GM23248 (cell line): ENCODE results near the gene ZNF32. TPM values are rescaled to one million over a fixed set of nuclear protein-coding genes. Genes with fewer than 3 reads are reported as not detected.

ENCODE experiments used
- DNase-seq: peaks from one replicate; pipeline ENCODE4 v3.0.0-alpha.2; 2015
- H2AFZ ChIP-seq: fragments of 200-600 bp; sonication (generic); 2 replicates; pipeline ENCODE4 v1.6.1; 2016; ENCODE audit warnings: antibody characterized with exemption
- H3F3A ChIP-seq: fragments of 200-600 bp; sonication (generic); 2 replicates; pipeline ENCODE4 v1.6.1; 2016; ENCODE audit warnings: mild to moderate bottlenecking, antibody characterized with exemption, mixed run types; ENCODE audit not compliant: insufficient read depth
- H3K27ac ChIP-seq: fragments of 200-600 bp; sonication (generic); 2 replicates; pipeline ENCODE4 v1.5.1; 2016; ENCODE audit warnings: mild to moderate bottlenecking
- H3K27me3 ChIP-seq: fragments of 200-600 bp; sonication (generic); replicated peaks from 2 replicates; pipeline ENCODE4 v1.6.1; 2016; ENCODE audit warnings: mild to moderate bottlenecking; ENCODE audit not compliant: insufficient read depth
- H3K36me3 ChIP-seq: fragments of 200-600 bp; sonication (generic); 2 replicates; pipeline ENCODE4 v1.6.1; 2016; ENCODE audit warnings: low read depth, mild to moderate bottlenecking
- H3K4me1 ChIP-seq: fragments of 200-600 bp; sonication (generic); 2 replicates; pipeline ENCODE4 v1.6.1; 2016; ENCODE audit warnings: mild to moderate bottlenecking; ENCODE audit not compliant: insufficient read depth
- H3K4me2 ChIP-seq: fragments of 200-600 bp; sonication (generic); one replicate; pipeline ENCODE4 v1.6.1; 2016; ENCODE audit warnings: mild to moderate bottlenecking; ENCODE audit not compliant: unreplicated experiment
- H3K4me3 ChIP-seq: fragments of 200-600 bp; sonication (generic); 2 replicates; pipeline ENCODE4 v1.5.1; 2016; ENCODE audit warnings: mild to moderate bottlenecking
- H3K79me2 ChIP-seq: fragments of 200-600 bp; sonication (generic); 2 replicates; pipeline ENCODE4 v1.6.1; 2016; ENCODE audit warnings: mild to moderate bottlenecking; ENCODE audit not compliant: insufficient read depth
- H3K9ac ChIP-seq: fragments of 200-600 bp; sonication (generic); 2 replicates; pipeline ENCODE4 v1.6.1; 2016; ENCODE audit warnings: mild to moderate bottlenecking
- H3K9me2 ChIP-seq: fragments of 200-600 bp; sonication (generic); 2 replicates; pipeline ENCODE4 v1.6.1; 2016; ENCODE audit warnings: mixed run types, mild to moderate bottlenecking, moderate library complexity; ENCODE audit not compliant: insufficient read depth
- H3K9me3 ChIP-seq: fragments of 200-600 bp; sonication (generic); one replicate; pipeline ENCODE4 v1.6.1; 2017; ENCODE audit warnings: low read depth
- H4K20me1 ChIP-seq: fragments of 200-600 bp; sonication (generic); 2 replicates; pipeline ENCODE4 v1.6.0; 2016; ENCODE audit not compliant: insufficient read depth
- EZH2 ChIP-seq: fragments of 200-600 bp; sonication (generic); IDR thresholded peaks from 2 replicates; pipeline ENCODE4 v1.6.1; 2018; ENCODE audit warnings: antibody characterized with exemption, mild to moderate bottlenecking; ENCODE audit not compliant: insufficient read depth, poor library complexity, severe bottlenecking
- EZH2phosphoT487 ChIP-seq: fragments of 200-600 bp; sonication (generic); IDR thresholded peaks from 2 replicates; pipeline ENCODE4 v1.6.1; 2018; ENCODE audit warnings: antibody characterized with exemption, moderate library complexity, mild to moderate bottlenecking, low read depth; ENCODE audit not compliant: insufficient read depth
- WGBS, 2 experiments: methylation state at CpG; one replicate each; pipeline ENCODE4 v1.1.6; 2015 to 2017; ENCODE audit warnings: low lambda C conversion rate in 2 of 2, low coverage in 1 of 2; ENCODE audit errors: missing lambda C conversion rate in 2 of 2; 5-methylcytosine and 5-hydroxymethylcytosine counted together
- in situ Hi-C: fragments of 300-500 bp; cut with MboI; formaldehyde crosslinking; loops from 2 replicates; pipeline ENCODE4 v1.15.0; 2020
- polyA plus RNA-seq: library from polyadenylated mRNA; unstranded; fragments of >200 nt; fragmentation: Nextera tagmentation; extraction: Ambion mirVana; gene quantifications from 2 replicates; pipeline ENCODE4 v1.2.1, GENCODE V29; 2016
- total RNA-seq: library from RNA; depleted of rRNA; stranded (reverse); fragments of >200 nt; shearing (Covaris generic); gene quantifications from 2 replicates; pipeline ENCODE4 v1.2.3, GENCODE V29; 2014

Gene ZNF32
- total and polyA plus RNA-seq, 2 experiments from 2014 or later = 24.6 to 42.1 TPM

DNA sequence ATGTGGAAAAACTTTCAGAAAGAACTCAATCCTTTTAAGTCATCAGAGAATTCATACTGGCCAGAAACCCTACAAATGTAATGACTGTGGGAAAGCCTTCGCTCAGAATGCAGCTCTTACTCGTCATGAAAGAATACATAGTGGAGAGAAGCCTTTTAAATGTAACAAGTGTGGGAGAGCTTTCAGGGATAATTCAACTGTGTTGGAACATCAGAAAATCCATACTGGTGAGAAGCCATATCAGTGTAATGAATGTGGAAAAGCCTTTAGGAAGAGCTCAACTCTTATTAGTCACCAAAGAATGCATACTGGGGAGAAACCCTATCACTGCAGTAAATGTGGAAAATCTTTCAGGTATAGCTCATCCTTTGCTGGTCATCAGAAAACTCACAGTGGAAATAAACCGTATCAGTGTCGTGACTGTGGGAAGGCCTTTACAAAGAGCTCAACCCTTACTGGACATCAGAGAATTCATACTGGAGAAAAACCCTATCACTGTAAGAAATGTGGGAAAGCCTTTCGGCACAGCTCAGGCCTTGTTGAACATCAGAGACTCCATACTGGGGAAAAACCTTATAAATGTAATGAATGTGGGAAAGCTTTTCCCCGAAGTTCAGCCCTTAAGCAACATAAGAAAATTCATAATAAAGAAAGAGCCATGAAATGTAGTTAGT is 31.8 kb downstream of the ZNF32 start:
- no peak for TF ChIP-seq EZH2phosphoT487
- TF ChIP-seq EZH2 = no peak
- peaks cover 20% of the 10 kb centered on the region for H3F3A ChIP-seq
- in situ Hi-C loops = no loop called here
- no peak overlapping the region for H3K4me2 ChIP-seq
- no peaks in the 10 kb centered on the region for H3K9me2 ChIP-seq
- H3K9me3 ChIP-seq = no peaks in the 10 kb centered on the region
- H4K20me1 ChIP-seq = no peaks in the 10 kb centered on the region
- H3K79me2 ChIP-seq = no peaks in the 10 kb centered on the region
- WGBS, 2 experiments = 94% methylated on average over 6 of the region's 6 CpGs
- DNase-seq = no peak
- no peaks in the 10 kb centered on the region for H3K27me3 ChIP-seq
- no peak overlapping the region for H3K27ac ChIP-seq
- peaks cover 13% of the 10 kb centered on the region for H3K4me1 ChIP-seq
- no peak overlapping the region for H3K4me3 ChIP-seq
- no peak overlapping the region for H3K9ac ChIP-seq
- H2AFZ ChIP-seq = no peak overlapping the region
- H3K36me3 ChIP-seq = peaks cover 24% of the 10 kb centered on the region

DNA sequence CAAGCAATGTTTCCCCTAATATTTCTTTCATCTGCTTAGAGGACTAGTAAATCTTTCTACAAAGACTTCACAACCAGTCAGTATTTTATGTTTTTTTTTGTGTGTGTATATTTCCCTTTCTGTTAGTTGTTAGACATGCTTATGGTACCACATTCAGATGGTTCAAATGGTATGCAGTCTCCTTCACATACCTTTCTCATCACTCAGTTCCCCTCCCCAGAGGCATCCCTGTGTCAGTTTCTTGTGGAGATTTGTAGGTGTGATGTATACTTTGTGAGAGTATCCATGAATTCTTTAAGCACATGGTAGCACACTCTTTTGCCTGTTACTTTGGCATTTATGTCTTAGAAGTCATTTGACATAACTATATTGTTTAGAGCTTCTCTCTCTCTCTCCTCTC is 38.0 kb downstream of the ZNF32 start:
- no peaks in the 10 kb centered on the region for H3K9me3 ChIP-seq
- H3F3A ChIP-seq = peaks cover 30% of the 10 kb centered on the region
- H3K27ac ChIP-seq = no peak overlapping the region
- H3K4me3 ChIP-seq = no peak overlapping the region
- peaks cover 22% of the 10 kb centered on the region for H3K4me1 ChIP-seq
- no peak for TF ChIP-seq EZH2
- TF ChIP-seq EZH2phosphoT487 = no peak
- H3K27me3 ChIP-seq = no peaks in the 10 kb centered on the region
- no peaks in the 10 kb centered on the region for H3K9me2 ChIP-seq
- H4K20me1 ChIP-seq = no peaks in the 10 kb centered on the region
- H3K9ac ChIP-seq = no peak overlapping the region
- peak overlapping the region; percentile 28 for H3K4me2 ChIP-seq
- H3K79me2 ChIP-seq = no peaks in the 10 kb centered on the region
- no peak overlapping the region for H2AFZ ChIP-seq
- H3K36me3 ChIP-seq = peaks cover 10% of the 10 kb centered on the region
- DNase-seq = peak; percentile 33
- in situ Hi-C loops = no loop called here

DNA sequence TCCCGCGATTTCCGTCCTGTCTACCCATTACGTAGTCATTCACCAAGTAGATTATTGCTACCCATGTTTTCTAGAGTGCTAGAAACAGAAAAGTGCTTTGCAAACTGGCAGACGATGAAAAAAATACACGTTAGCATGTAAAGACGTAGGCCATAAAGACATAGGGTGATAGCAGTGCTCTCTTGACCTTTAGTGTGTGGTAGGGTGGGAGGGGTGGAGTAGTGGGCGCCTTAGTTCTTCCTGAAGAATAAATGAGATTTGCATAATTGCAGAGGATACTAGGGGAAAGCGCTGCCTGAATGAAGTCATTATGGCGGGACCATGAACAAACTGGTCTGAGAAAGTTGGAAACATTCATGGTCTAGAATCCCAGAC is 41.5 kb downstream of the ZNF32 start:
- no peak overlapping the region for H3K27ac ChIP-seq
- H3K9me3 ChIP-seq = no peaks in the 10 kb centered on the region
- H3F3A ChIP-seq = peaks cover 10% of the 10 kb centered on the region
- H3K27me3 ChIP-seq = no peaks in the 10 kb centered on the region
- H3K4me2 ChIP-seq = peak overlapping the region; percentile 69
- no peak for DNase-seq
- H3K4me1 ChIP-seq = peaks cover 8% of the 10 kb centered on the region; the same call in 1 of the 2 replicates
- H3K79me2 ChIP-seq = no peaks in the 10 kb centered on the region
- no peaks in the 10 kb centered on the region for H4K20me1 ChIP-seq
- no peaks in the 10 kb centered on the region for H3K36me3 ChIP-seq
- H3K9ac ChIP-seq = peak overlapping the region; percentile 75; the same call in 1 of the 2 replicates
- peak overlapping the region; percentile 87 for H3K4me3 ChIP-seq
- WGBS, 2 experiments = 76 to 80% methylated on average over 10 of the region's 10 CpGs
- no peaks in the 10 kb centered on the region for H3K9me2 ChIP-seq
- TF ChIP-seq EZH2phosphoT487 (no peak), EZH2 (no peak)
- in situ Hi-C loops = no loop called here
- peak overlapping the region; percentile 95 for H2AFZ ChIP-seq

DNA sequence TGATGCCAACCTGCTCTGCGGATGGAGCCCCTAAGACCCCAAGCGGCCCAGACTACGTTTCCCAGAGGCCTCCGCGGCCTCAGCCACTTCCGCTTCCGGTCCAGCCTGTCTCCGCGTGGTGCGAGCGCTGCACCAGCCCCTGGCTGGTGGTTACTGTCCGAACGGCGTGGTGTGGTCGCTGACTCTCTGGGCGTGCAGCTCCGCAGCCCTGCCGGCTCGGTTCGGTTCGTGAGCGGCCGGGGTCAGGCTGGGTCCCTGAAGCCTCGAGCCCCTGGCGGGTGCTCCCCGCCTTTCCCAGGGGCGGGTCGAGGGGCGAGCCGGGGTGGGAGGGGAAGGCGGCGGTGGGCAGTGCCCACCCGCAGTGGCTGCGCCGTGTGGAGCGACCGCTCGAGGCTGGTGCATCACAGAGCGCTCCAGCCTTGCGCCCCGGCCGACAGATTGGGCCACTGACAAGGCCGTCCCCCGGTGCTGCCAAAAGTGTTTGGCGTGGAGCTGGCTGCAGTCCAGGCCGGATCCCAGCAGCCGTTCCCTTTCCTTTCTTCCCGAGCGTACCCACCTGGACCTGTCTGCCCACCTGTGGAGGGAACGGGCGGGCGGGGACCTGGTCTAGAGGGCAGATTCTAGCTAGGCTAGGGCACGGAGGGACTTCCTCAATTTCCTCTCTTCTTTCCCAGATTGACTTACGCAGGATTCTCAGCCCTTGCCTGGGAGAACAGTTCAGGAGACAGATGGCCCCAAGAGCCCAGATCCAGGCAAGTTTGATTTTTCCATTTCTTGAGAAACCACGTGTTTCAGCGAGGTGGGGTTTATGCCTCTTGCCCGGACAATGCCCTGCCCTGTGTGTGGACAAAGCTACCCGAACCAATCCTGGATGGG is 42.1 kb downstream of the ZNF32 start, which contains the start of gene ZNF485:
TSS of gene ZNF485 (plus strand) at position 116 of the 876 bp plus-strand sequence. CDS start at position 729, 613 bp downstream.
- no peaks in the 10 kb centered on the region for H3K27me3 ChIP-seq
- H3K9me2 ChIP-seq = no peaks in the 10 kb centered on the region
- no peak for TF ChIP-seq EZH2
- no peak for TF ChIP-seq EZH2phosphoT487
- no peaks in the 10 kb centered on the region for H3K36me3 ChIP-seq
- no peaks in the 10 kb centered on the region for H3K9me3 ChIP-seq
- no peak within 1 kb of the TSS for H3K27ac ChIP-seq
- DNase-seq = peak; percentile 85
- H3F3A ChIP-seq = peaks cover 10% of the 10 kb centered on the region
- peak within 1 kb of the TSS; percentile 87 for H3K4me3 ChIP-seq
- no peaks in the 10 kb centered on the region for H4K20me1 ChIP-seq
- H3K4me1 ChIP-seq = peaks cover 8% of the 10 kb centered on the region; the same call in 1 of the 2 replicates
- H3K79me2 ChIP-seq = no peaks in the 10 kb centered on the region
- H3K9ac ChIP-seq = peak within 1 kb of the TSS; percentile 75
- in situ Hi-C loops = no loop called here
- 5% methylated on average over 42 to 53 of the region's 58 CpGs for WGBS, 2 experiments
- H2AFZ ChIP-seq = peak within 1 kb of the TSS; percentile 95
- peak within 1 kb of the TSS; percentile 69 for H3K4me2 ChIP-seq
